ENCODE measurements around the gene TNNT3.

The TNNT3 gene

DNA sequence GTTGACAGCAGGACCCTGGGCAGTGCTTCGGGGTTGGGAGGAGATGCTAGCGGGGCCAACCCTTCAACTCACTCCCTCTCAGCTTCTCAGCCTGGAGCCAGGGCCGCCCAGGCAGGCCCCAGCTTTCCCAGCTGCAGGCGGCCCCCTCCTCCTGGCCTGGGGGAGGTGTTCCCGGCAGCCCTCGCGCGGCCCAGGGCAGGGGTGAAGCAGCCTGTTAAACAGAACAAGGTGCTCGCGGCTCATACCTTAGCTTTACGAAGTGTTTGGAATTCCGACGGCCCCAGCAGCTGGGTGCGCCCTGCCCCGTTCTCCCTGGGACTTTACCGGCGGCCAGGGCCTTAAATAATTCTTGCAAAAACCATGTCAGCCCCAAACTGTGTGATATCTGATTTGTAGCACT, 44.8 kb downstream of the TNNT3 start:
- no peak for DNase-seq

GRCh38 chr11:1964955-1965354, 45.5 kb downstream of the TNNT3 start:
- DNase-seq, result no peak

GRCh38 chr11:1966531-1966930, 47.0 kb downstream of the TNNT3 start:
- DNase-seq, result no peak

DNA sequence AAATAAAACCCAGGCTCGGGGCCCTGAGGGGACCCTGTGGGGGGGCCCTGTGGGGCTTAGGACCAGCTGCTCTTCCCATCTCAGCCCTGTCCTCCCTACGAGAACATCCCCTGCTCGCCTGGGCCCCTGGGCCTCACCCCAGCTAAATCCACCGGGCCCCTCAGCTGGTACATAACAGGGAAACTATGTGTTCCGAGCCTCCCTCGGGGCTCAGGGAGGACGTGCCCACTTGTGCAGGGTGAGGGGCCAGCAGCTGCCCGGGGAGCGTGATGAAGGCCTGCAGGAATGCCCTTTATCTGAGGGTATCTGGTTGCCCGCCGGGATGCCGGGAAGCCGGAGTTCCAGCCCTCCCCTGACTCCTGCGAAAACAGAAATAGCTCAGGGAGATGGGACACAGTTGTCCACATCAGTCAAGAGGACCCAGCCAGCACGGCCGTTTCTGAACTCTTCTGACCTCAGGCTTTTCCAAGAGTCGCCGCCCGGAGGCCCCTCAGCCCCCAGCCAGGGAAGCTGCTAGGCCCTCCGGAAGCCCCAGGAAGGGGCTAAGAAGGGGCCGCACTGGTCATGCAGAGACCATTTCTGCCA, 48.2 kb downstream of the TNNT3 start:
- peak; percentile 25 for DNase-seq

DNA sequence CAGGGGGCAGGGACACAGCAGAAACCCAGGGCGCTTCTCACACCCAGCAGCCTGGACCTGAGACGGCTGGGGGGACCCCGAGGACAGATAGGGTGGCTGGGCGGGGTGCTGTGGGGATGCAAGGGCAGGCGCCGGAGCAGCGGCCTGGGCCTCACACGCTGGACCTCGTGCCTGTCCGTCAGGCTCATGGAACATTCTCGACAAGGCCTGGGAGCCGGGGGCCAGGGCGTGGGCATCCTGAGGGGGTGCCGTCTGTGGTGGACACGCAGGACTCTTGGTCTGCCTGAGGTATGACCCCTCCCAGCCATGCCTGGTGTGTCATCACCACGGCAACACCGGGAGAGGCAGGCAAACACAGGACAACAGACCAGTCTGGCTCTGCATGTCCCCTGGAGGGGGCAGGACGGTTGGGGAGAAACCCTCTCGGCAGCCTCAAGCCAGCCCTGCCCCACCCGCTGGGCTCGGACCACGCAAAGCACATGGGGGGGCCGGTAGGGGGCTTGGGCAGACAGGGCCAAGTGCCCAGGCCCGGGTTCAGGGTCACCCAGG, 49.0 kb downstream of the TNNT3 start:
- DNase-seq, result no peak

DNA sequence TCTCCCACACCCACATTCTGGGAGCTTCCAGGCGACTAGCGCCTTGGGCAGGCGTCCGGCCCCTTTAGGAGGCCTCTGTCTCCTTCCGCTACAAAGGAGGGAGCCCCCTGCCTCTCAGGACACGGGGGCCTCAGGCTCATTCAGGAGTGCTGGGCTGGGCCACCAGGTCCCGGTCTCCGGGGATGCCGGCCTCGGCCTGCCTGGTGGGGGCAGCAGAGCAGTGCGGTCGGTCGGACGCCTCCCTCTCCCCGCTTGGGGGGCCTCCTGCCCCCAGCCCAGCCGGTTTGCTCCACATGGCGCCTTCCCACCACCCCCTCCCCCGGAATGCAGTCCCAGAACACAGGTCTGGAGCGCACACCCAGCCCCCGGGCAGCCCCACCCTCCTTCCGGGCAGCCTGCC, 49.5 kb downstream of the TNNT3 start:
- no peak for DNase-seq

GRCh38 chr11:1969776-1970175, 50.3 kb downstream of the TNNT3 start:
- DNase-seq, result no peak

DNA sequence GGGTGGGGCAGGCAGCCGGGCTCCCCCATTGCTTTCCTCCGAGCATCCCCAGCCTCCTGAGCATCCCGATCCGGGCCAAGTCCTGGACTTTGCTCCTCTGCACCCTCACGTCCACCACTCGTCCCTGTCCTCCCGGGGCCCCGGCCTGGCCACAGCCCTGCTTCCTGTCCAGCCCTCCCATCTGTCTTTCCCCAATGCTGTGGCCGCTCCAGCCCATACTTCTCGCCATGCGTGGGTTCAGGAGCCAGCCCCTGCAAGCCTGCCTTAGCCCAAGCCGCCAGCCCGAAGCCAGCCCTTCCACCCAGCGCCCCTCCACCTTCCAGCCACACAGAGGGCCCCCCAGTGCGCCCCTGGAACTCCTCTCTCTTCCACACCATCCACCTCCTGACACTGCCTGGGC, 51.5 kb downstream of the TNNT3 start:
- peak; percentile 33 for DNase-seq

- no peak for DNase-seq
These were observed 55.7 kb downstream of the TNNT3 start for GRCh38 chr11:1975185-1975584.

GRCh38 chr11:1978720-1979473, 59.4 kb downstream of the TNNT3 start:
- DNase-seq, result no peak

GRCh38 chr11:1979607-1980006, 60.1 kb downstream of the TNNT3 start:
- DNase-seq, result no peak

- no peak for DNase-seq
These were observed 63.5 kb downstream of the TNNT3 start for GRCh38 chr11:1982873-1983600.

GRCh38 chr11:1983601-1983961, 64.1 kb downstream of the TNNT3 start:
- peak; percentile 22 for DNase-seq

GRCh38 chr11:1987024-1987423, 67.5 kb downstream of the TNNT3 start:
- DNase-seq, result no peak

DNA sequence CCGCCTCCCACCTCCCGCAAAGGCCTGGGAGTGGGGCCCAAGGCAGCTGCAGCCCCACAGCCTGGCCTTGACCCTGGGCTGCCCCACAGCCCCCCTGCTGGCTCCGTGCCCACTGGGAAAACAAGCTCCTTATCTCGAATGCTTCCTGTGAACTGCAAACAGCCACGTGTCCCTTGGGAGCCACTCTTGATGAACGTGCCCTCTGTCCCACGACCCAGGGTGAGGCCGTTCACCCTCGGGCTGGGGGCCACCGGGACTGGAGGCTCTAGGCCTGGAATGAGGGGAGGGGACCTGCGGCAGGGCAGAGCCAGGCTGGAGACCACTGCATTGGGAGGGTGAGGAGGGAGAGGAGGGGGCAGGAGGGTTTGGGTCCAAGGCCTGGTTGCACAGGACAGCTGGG, 68.7 kb downstream of the TNNT3 start:
- DNase-seq, result no peak

All from left hindlimb (tissue), 1 donor.